H1 (cell line): ENCODE measurements around the gene SOWAHC. TPM values are rescaled to one million over a fixed set of nuclear protein-coding genes. Genes with fewer than 3 reads are reported as not detected.

ENCODE experiments used
- BACH1 ChIP-seq: IDR thresholded peaks from 2 replicates; pipeline ENCODE4 v1.6.1; 2012; ENCODE audit warnings: low read length, improper control_type of control experiment
- BCL11A ChIP-seq, 2 experiments: IDR thresholded peaks; one replicate each; pipeline ENCODE4 v1.6.1; 2011; ENCODE audit warnings: low read depth in 2 of 2, low read length in 2 of 2, mild to moderate bottlenecking in 2 of 2
- BRCA1 ChIP-seq: IDR thresholded peaks from 2 replicates; pipeline ENCODE4 v1.6.1; 2012; ENCODE audit warnings: low read depth, low read length, improper control_type of control experiment
- CBX8 ChIP-seq: fragments of 300-800, 300-1000 bp; sonication (generic); IDR thresholded peaks from 2 replicates; pipeline ENCODE4 v1.7.1; 2016; ENCODE audit warnings: low read depth, low read length, borderline replicate concordance
- CHD1 ChIP-seq: IDR thresholded peaks from 2 replicates; pipeline ENCODE4 v1.6.1; 2012; ENCODE audit warnings: low read depth, low read length, improper control_type of control experiment
- CREB1 ChIP-seq: IDR thresholded peaks from 2 replicates; pipeline ENCODE4 v1.6.1; 2012; ENCODE audit warnings: inconsistent platforms
- E2F6 ChIP-seq: IDR thresholded peaks from 2 replicates; pipeline ENCODE4 v1.6.1; 2012; ENCODE audit warnings: inconsistent platforms
- GTF2F1 ChIP-seq: IDR thresholded peaks from 2 replicates; pipeline ENCODE4 v1.6.1; 2012; ENCODE audit warnings: low read depth, low read length, improper control_type of control experiment, borderline replicate concordance
- HDAC2 ChIP-seq, 2 experiments: fragments of 300-600 bp in 1 of 2; sonication (generic) in 1 of 2; IDR thresholded peaks; 2 replicates each; pipeline ENCODE4 v1.6.1; 2011 to 2012; ENCODE audit warnings: low read depth in 2 of 2, low read length in 2 of 2, mild to moderate bottlenecking in 2 of 2, moderate library complexity in 2 of 2, borderline replicate concordance in 1 of 2, inconsistent platforms in 1 of 2
- JUN ChIP-seq: IDR thresholded peaks from 2 replicates; pipeline ENCODE4 v1.6.1; 2011; ENCODE audit warnings: low read depth, mild to moderate bottlenecking, improper control_type of control experiment, low read length
- KDM1A ChIP-seq: fragments of 200-600, 300-600 bp; sonication (generic); IDR thresholded peaks from 2 replicates; pipeline ENCODE4 v1.7.1; 2016; ENCODE audit warnings: mild to moderate bottlenecking, low read length, borderline replicate concordance
- NANOG ChIP-seq: IDR thresholded peaks from 2 replicates; pipeline ENCODE4 v1.6.1; 2011; ENCODE audit warnings: low read length, low read depth, mild to moderate bottlenecking, inconsistent platforms; ENCODE audit not compliant: insufficient read depth, poor library complexity, severe bottlenecking
- POLR2AphosphoS5 ChIP-seq: IDR thresholded peaks from 2 replicates; pipeline ENCODE4 v1.6.1; 2011; ENCODE audit warnings: low read depth, low read length
- POU5F1 ChIP-seq: IDR thresholded peaks from 2 replicates; pipeline ENCODE4 v1.6.1; 2011; ENCODE audit warnings: low read depth, mild to moderate bottlenecking, low read length, moderate library complexity
- SAP30 ChIP-seq: fragments of 300-600 bp; sonication (generic); IDR thresholded peaks from 2 replicates; pipeline ENCODE4 v1.7.1; 2012; ENCODE audit warnings: low read length, moderate library complexity, mild to moderate bottlenecking, inconsistent platforms; ENCODE audit not compliant: insufficient read depth, insufficient replicate concordance
- SIN3A ChIP-seq, 2 experiments: IDR thresholded peaks in 1 of 2; conservative IDR thresholded peaks in 1 of 2; 2 replicates each; pipeline ENCODE4 v1.6.1; 2011 to 2012; ENCODE audit warnings: low read length in 2 of 2, improper control_type of control experiment in 1 of 2, low read depth in 1 of 2, mild to moderate bottlenecking in 1 of 2
- SP1 ChIP-seq: IDR thresholded peaks from 2 replicates; pipeline ENCODE4 v1.6.1; 2011; ENCODE audit warnings: low read depth, low read length
- SP2 ChIP-seq: IDR thresholded peaks from 2 replicates; pipeline ENCODE4 v1.6.1; 2012; ENCODE audit warnings: mild to moderate bottlenecking, low read length, inconsistent platforms
- SRF ChIP-seq: IDR thresholded peaks from 2 replicates; pipeline ENCODE4 v1.6.1; 2011; ENCODE audit warnings: mild to moderate bottlenecking, low read depth, low read length, moderate library complexity
- TCF12 ChIP-seq: IDR thresholded peaks from 2 replicates; pipeline ENCODE4 v1.6.1; 2011; ENCODE audit warnings: low read depth, mild to moderate bottlenecking, low read length
- USF2 ChIP-seq: IDR thresholded peaks from 2 replicates; pipeline ENCODE4 v1.6.1; 2011; ENCODE audit warnings: low read length, improper control_type of control experiment
- YY1 ChIP-seq: IDR thresholded peaks from 2 replicates; pipeline ENCODE4 v1.6.1; 2011; ENCODE audit warnings: low read depth, mild to moderate bottlenecking, low read length
- polyA plus RNA-seq, 7 experiments: library from polyadenylated mRNA; depleted of rRNA in 3 of 7; stranded (reverse) in 5 of 7; unstranded in 2 of 7; fragments of >200 nt in 5 of 7; fragments of 200-250 nt in 2 of 7; gene quantifications; 1 replicate in 5 of 7; 2 replicates in 1 of 7; 4 replicates in 1 of 7; pipeline versions ENCODE4 v1.2.1 to v1.2.3, GENCODE V29; 2011 to 2013; ENCODE audit warnings: missing spikeins in 2 of 7, mixed read lengths in 2 of 7
- total RNA-seq: library from RNA; stranded (reverse); fragmentation: NEBNext Ultra II Directional; extraction: Animal tissue kit (Norgen Biotek cat#: 25700); gene quantifications from 2 replicates; pipeline ENCODE4 v1.2.1, GENCODE V29; 2021

Gene SOWAHC
- total and polyA plus RNA-seq, 2 of the 8 experiments (the other 6 are each of a cell fraction or from before 2014, with no cell fraction given) = 3.1 to 17.8 TPM

GRCh38 chr2:109613081-109613921 lies 863 bp upstream of the SOWAHC start (continued):
- TF ChIP-seq USF2 (no peak), NANOG (no peak), BRCA1 (no peak), TCF12 (no peak), SP2 (no peak), JUN (no peak), BCL11A (IDR thresholded peaks at IDR 0.05; ENCODE audit: low read depth in 2 of 2, low read length in 2 of 2) (no peak), POU5F1 (no peak), CREB1 (no peak), SAP30 (no peak), BACH1 (no peak), SP1 (no peak), SRF (no peak), YY1 (no peak), E2F6 (no peak), GTF2F1 (no peak), KDM1A (no peak), CBX8 (no peak), SIN3A (conservative IDR thresholded peaks at IDR 0.05 in 1 of 2, IDR thresholded peaks at IDR 0.05 in 1 of 2; ENCODE audit: low read depth in 1 of 2, low read length in 2 of 2) (0 out of 4 replicates have a peak, but pooled peaks of 1 of the 2 experiments have one; percentile 48), POLR2AphosphoS5 (no peak), HDAC2 (IDR thresholded peaks at IDR 0.05; ENCODE audit: borderline replicate concordance in 1 of 2, low read depth in 2 of 2, low read length in 2 of 2) (peak in 1 of 2 experiments; percentile 57; a peak in 1 of 4 replicates), CHD1 (no peak)
